ENCODE data around the gene GSPT1.

The GSPT1 gene

DNA sequence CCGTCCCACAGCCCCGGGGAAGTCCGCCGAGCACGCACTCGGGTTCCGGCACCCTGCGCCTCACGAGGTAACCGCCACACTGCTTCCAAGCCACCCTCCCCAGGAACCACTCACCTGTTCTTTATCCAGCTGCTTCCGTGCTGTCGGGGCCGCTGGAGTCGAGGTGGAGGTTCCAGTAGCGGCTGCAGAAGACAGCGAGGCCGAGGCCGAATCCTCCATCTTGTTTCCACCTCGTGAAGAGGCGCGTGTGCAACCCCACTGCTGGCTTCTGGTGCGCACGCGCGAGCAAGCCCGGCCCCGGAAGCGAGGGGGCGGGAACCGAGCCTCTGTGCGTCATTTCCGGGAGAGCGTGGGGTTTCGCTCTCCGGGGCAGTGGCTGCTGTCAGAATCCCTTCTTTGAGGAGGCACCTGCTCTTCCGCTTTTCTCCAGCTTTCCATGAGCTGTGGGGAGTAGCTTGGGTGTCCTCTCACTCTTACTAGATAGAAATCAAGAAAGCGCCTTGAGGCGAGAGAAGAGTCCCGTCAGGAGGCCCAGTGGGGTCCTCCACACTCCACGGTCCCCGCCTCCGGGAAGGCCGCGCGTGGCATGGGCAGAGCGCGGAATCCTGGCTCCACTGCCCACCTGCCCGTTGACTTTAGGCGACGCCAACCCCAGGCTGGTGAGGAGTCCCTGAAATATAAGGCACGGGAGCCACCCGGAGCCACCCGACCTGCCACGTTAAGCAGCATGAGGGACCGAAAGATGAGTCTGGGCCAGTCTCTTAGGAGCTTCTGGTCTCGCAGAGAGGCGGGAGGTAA, 64.3 kb downstream of the GSPT1 start, which contains the start of gene RSL1D1:
Gene RSL1D1 (minus strand): TSS at position 249 of the 798 bp plus-strand sequence. CDS start 30 bp downstream, at position 219.
- H3K36me3 ChIP-seq (ENCODE audit: insufficient read depth, low read length) = peaks cover 43% of the 10 kb centered on the region
- peak within 1 kb of the TSS; percentile 85 for H3K27ac ChIP-seq
- H3K9me3 ChIP-seq (ENCODE audit: low read depth, low read length) = no peaks in the 10 kb centered on the region
- TF ChIP-seq EZH2 (IDR thresholded peaks at IDR 0.05) = no peak
- peak; percentile 97 for TF ChIP-seq POLR2AphosphoS5 (IDR thresholded peaks at IDR 0.05; ENCODE audit: borderline replicate concordance, low read depth, low read length)
- peak within 1 kb of the TSS; percentile 99 for H3K9ac ChIP-seq (ENCODE audit: insufficient read length)
- peak within 1 kb of the TSS; percentile 98 for H3K4me3 ChIP-seq
- DNase-seq (ENCODE audit: low read depth, low spot score) = peak; percentile 65

DNA sequence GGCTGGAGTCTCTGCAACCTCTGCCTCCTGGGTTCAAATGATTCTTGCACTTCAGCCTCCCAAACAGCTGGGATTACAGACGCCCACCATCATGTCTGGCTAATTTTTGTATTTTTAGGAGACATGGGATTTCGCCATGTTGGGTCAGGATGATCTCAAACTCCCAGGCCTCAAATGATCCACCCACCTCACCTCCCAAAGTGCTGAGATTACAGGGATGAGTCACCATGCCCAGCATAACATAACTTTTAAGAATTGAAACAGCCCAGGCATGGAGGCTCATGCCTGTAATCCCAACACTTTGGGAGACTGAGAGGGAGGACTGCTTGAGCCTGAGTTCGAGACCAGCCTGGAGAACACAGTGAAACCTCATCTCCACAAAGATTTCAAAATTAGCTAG, 66.9 kb downstream of the GSPT1 start:
- no peaks in the 10 kb centered on the region for H3K9me3 ChIP-seq (ENCODE audit: low read depth, low read length)
- no peak overlapping the region for H3K4me3 ChIP-seq
- no peak for TF ChIP-seq FOXP2 (optimal IDR thresholded peaks at IDR 0.05; ENCODE audit: control extremely low read depth, extremely low read length, insufficient read depth)
- H3K9ac ChIP-seq (ENCODE audit: insufficient read length) = peak overlapping the region; percentile 99
- DNase-seq (ENCODE audit: low read depth, low spot score) = no peak
- H3K36me3 ChIP-seq (ENCODE audit: insufficient read depth, low read length) = peaks cover 67% of the 10 kb centered on the region
- 0 out of 2 replicates have a peak overlapping the region, but pooled peaks have one; percentile 13 for H3K27ac ChIP-seq

- peaks cover 96% of the 10 kb centered on the region for H3K36me3 ChIP-seq (ENCODE audit: insufficient read depth, low read length)
- no peak for DNase-seq (ENCODE audit: low read depth, low spot score)
- TF ChIP-seq EZH2 (IDR thresholded peaks at IDR 0.05) (no peak), FOXP2 (optimal IDR thresholded peaks at IDR 0.05; ENCODE audit: control extremely low read depth, extremely low read length, insufficient read depth) (no peak), POLR2AphosphoS5 (IDR thresholded peaks at IDR 0.05; ENCODE audit: borderline replicate concordance, low read depth, low read length) (no peak; the same call in 1 of the 2 replicates)
Observed at GRCh38 chr16:11844499-11844898, 71.3 kb downstream of the GSPT1 start.

GRCh38 chr16:11843861-11844260, 71.9 kb downstream of the GSPT1 start:
- TF ChIP-seq EZH2 (IDR thresholded peaks at IDR 0.05) (no peak), FOXP2 (optimal IDR thresholded peaks at IDR 0.05; ENCODE audit: control extremely low read depth, extremely low read length, insufficient read depth) (no peak), POLR2AphosphoS5 (IDR thresholded peaks at IDR 0.05; ENCODE audit: borderline replicate concordance, low read depth, low read length) (no peak)
- Histone ChIP-seq H3K36me3 (ENCODE audit: insufficient read depth, low read length) (peaks cover 96% of the 10 kb centered on the region), H3K9ac (ENCODE audit: insufficient read length) (no peak overlapping the region), H3K27ac (no peak overlapping the region), H3K4me3 (no peak overlapping the region), H3K9me3 (ENCODE audit: low read depth, low read length) (no peaks in the 10 kb centered on the region)
- no peak for DNase-seq (ENCODE audit: low read depth, low spot score)

More at GRCh38 chr16:11844499-11844898, 71.3 kb downstream of the GSPT1 start:
- H3K27ac ChIP-seq = no peak overlapping the region
- no peak overlapping the region for H3K4me3 ChIP-seq
- no peaks in the 10 kb centered on the region for H3K9me3 ChIP-seq (ENCODE audit: low read depth, low read length)
- H3K9ac ChIP-seq (ENCODE audit: insufficient read length) = no peak overlapping the region

DNA sequence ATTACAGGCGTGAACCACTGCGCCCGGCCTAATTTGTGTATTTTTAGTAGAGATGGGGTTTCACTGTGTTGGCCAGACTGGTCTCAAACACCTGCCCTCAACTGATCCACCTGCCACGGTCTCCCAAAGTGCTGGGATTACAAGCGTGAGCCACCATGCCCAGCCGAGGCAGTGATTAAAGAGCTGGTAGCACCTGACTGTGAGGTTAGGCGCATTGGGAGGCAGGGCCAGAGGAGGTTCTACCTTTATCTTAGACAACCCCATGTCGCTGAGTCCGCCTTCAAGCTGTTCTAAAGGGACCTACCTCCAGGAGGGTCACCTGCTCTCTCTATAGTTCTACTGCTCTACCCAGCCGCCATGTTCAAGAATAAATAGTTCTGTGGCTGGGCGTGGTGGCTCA, 72.5 kb downstream of the GSPT1 start:
- Histone ChIP-seq H3K4me3 (no peak overlapping the region), H3K9me3 (ENCODE audit: low read depth, low read length) (no peaks in the 10 kb centered on the region), H3K9ac (ENCODE audit: insufficient read length) (no peak overlapping the region), H3K36me3 (ENCODE audit: insufficient read depth, low read length) (peaks cover 96% of the 10 kb centered on the region), H3K27ac (no peak overlapping the region)
- DNase-seq (ENCODE audit: low read depth, low spot score) = no peak
- TF ChIP-seq FOXP2 (optimal IDR thresholded peaks at IDR 0.05; ENCODE audit: control extremely low read depth, extremely low read length, insufficient read depth) (no peak), POLR2AphosphoS5 (IDR thresholded peaks at IDR 0.05; ENCODE audit: borderline replicate concordance, low read depth, low read length) (no peak)

- 0 out of 2 replicates have a peak overlapping the region, but pooled peaks have one; percentile 57 for H3K27ac ChIP-seq
- no peak for DNase-seq (ENCODE audit: low read depth, low spot score)
- TF ChIP-seq EZH2 (IDR thresholded peaks at IDR 0.05) = no peak
Observed at GRCh38 chr16:11841026-11841425, 74.7 kb downstream of the GSPT1 start.

GRCh38 chr16:11836650-11837244, 79.0 kb downstream of the GSPT1 start:
- peak overlapping the region; percentile 76 for H3K27ac ChIP-seq
- no peak for TF ChIP-seq POLR2AphosphoS5 (IDR thresholded peaks at IDR 0.05; ENCODE audit: borderline replicate concordance, low read depth, low read length)
- TF ChIP-seq EZH2 (IDR thresholded peaks at IDR 0.05) = no peak
- no peak for TF ChIP-seq FOXP2 (optimal IDR thresholded peaks at IDR 0.05; ENCODE audit: control extremely low read depth, extremely low read length, insufficient read depth)
- no peak for DNase-seq (ENCODE audit: low read depth, low spot score)
- no peak overlapping the region for H3K9ac ChIP-seq (ENCODE audit: insufficient read length)
- peaks cover 59% of the 10 kb centered on the region for H3K36me3 ChIP-seq (ENCODE audit: insufficient read depth, low read length)
- H3K9me3 ChIP-seq (ENCODE audit: low read depth, low read length) = no peaks in the 10 kb centered on the region
- no peak overlapping the region for H3K4me3 ChIP-seq

More at GRCh38 chr16:11841026-11841425, 74.7 kb downstream of the GSPT1 start:
- Histone ChIP-seq H3K9ac (ENCODE audit: insufficient read length) (no peak overlapping the region), H3K36me3 (ENCODE audit: insufficient read depth, low read length) (peaks cover 96% of the 10 kb centered on the region), H3K4me3 (no peak overlapping the region), H3K9me3 (ENCODE audit: low read depth, low read length) (no peaks in the 10 kb centered on the region)

- Histone ChIP-seq H3K4me3 (peak overlapping the region; percentile 7; the same call in 1 of the 2 replicates), H3K36me3 (ENCODE audit: insufficient read depth, low read length) (peaks cover 52% of the 10 kb centered on the region), H3K9ac (ENCODE audit: insufficient read length) (no peak overlapping the region), H3K9me3 (ENCODE audit: low read depth, low read length) (no peaks in the 10 kb centered on the region), H3K27ac (peak overlapping the region; percentile 76)
- DNase-seq (ENCODE audit: low read depth, low spot score) = no peak
- TF ChIP-seq POLR2AphosphoS5 (IDR thresholded peaks at IDR 0.05; ENCODE audit: borderline replicate concordance, low read depth, low read length) = peak; percentile 33; the same call in 1 of the 2 replicates
- no peak for TF ChIP-seq EZH2 (IDR thresholded peaks at IDR 0.05)
Observed at GRCh38 chr16:11835891-11836649, 79.7 kb downstream of the GSPT1 start.

Data from SK-N-MC (cell line).